Mammary epithelial cell (primary cell): ENCODE results near the gene NSD1.

Experiments
- EZH2 ChIP-seq: IDR thresholded peaks from 2 replicates; pipeline ENCODE4 v1.6.1; 2012; ENCODE audit warnings: low read length, inconsistent platforms, borderline replicate concordance
- TF ChIP-seq, protein P1 (sequence below), 2 donors: IDR thresholded peaks in 1 of 2; conservative IDR thresholded peaks in 1 of 2; 2 replicates each; pipeline ENCODE4 v1.5.1; 2011 to 2012; ENCODE audit warnings: inconsistent platforms in 2 of 2, low read length in 2 of 2, mild to moderate bottlenecking in 2 of 2, control low read depth in 1 of 2, low read depth in 1 of 2; ENCODE audit not compliant: insufficient read depth in 1 of 2; ENCODE audit errors: extremely low read depth in 1 of 2

DNA sequence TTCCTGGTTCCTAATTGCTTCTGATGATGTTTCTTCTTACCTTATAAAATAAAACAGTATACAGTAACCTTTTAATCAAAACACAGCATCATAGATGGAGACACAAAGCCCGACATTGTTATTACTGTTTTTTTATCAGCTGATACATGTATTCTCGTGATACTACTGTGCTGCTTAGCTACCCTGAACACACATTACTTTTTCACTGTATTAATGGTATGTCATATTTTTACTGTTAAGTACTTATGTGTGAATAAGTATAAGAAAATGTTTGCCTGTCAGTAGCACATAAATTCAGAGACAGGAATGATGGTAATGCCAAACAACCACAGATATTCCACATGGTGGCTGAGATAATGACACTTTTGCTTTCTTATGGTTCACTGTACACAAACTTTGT, 101.3 kb downstream of the NSD1 start:
- TF ChIP-seq, protein P1, sequence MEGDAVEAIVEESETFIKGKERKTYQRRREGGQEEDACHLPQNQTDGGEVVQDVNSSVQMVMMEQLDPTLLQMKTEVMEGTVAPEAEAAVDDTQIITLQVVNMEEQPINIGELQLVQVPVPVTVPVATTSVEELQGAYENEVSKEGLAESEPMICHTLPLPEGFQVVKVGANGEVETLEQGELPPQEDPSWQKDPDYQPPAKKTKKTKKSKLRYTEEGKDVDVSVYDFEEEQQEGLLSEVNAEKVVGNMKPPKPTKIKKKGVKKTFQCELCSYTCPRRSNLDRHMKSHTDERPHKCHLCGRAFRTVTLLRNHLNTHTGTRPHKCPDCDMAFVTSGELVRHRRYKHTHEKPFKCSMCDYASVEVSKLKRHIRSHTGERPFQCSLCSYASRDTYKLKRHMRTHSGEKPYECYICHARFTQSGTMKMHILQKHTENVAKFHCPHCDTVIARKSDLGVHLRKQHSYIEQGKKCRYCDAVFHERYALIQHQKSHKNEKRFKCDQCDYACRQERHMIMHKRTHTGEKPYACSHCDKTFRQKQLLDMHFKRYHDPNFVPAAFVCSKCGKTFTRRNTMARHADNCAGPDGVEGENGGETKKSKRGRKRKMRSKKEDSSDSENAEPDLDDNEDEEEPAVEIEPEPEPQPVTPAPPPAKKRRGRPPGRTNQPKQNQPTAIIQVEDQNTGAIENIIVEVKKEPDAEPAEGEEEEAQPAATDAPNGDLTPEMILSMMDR (conservative IDR thresholded peaks at IDR 0.05 in 1 of 2, IDR thresholded peaks at IDR 0.05 in 1 of 2; ENCODE audit: extremely low read depth in 1 of 2, insufficient read depth in 1 of 2, low read depth in 1 of 2, low read length in 2 of 2): no peak
- TF ChIP-seq EZH2: no peak
